BE2C (cell line): ENCODE data around the gene FAM217B.

Experiments used
- DNase-seq: peaks from one replicate; pipeline ENCODE4 v3.0.0-alpha.2; 2020
- H3K27me3 ChIP-seq: fragments of 250-450 bp; sonication (Bioruptor Pico); 2 replicates; pipeline ENCODE4 v1.5.1; 2020; ENCODE audit warnings: mild to moderate bottlenecking
- H3K36me3 ChIP-seq: fragments of 250-450 bp; sonication (Bioruptor Pico); 2 replicates; pipeline ENCODE4 v1.5.1; 2020; ENCODE audit warnings: mild to moderate bottlenecking
- H3K4me1 ChIP-seq: fragments of 250-450 bp; sonication (Bioruptor Pico); 2 replicates; pipeline ENCODE4 v1.5.1; 2020
- H3K4me3 ChIP-seq: 2 replicates; pipeline ENCODE4 v1.5.1; 2011; ENCODE audit warnings: low read depth, low read length
- H3K9me3 ChIP-seq: fragments of 250-450 bp; sonication (Bioruptor Pico); 2 replicates; pipeline ENCODE4 v1.5.1; 2020
- TF ChIP-seq, protein P1 (sequence below): IDR thresholded peaks from 2 replicates; pipeline ENCODE4 v1.5.1; 2012; ENCODE audit warnings: mild to moderate bottlenecking, low read depth, low read length

Gene FAM217B

DNA sequence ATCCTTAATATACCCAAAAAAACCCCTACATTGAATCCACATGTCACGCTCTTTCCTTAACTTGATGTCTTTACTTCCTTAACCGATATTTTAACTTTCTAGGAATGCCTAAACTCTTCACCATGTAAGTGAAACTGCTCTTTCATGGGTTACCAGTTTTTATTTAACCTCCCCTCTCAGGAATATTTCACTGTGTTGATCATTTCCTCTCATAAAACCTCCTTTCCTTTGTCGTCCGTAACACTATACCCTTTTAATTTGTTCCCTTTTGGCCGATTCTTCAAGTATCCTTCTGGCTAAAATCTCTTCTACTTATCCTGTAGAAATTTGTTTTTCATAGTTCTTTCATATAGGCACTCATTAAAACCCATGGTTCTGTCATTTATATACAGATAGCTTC lies 31.3 kb upstream of the FAM217B start:
- no peaks in the 10 kb centered on the region for H3K4me1 ChIP-seq

DNA sequence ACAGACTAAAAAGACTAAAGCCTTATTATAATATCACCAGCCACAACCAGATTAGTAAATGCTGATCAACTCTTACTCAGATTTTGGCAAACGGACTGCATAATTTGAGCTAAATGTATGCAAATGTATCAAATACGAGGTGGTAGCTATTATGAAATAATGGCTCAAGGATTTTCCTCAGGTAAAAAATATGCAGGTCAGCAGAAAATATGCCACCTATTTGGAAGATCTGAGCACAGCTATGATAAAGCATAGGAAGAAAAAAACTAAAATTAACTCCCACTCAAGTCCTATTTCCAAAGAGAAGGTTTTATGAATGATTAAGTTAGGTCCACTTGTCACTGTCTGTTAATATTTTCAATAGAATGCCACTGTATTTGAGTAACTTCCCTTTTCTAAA lies 29.1 kb upstream of the FAM217B start:
- H3K9me3 ChIP-seq = no peaks in the 10 kb centered on the region
- no peaks in the 10 kb centered on the region for H3K36me3 ChIP-seq
- H3K27me3 ChIP-seq = peaks cover 3% of the 10 kb centered on the region
- H3K4me3 ChIP-seq = no peak overlapping the region
- TF ChIP-seq, protein P1, sequence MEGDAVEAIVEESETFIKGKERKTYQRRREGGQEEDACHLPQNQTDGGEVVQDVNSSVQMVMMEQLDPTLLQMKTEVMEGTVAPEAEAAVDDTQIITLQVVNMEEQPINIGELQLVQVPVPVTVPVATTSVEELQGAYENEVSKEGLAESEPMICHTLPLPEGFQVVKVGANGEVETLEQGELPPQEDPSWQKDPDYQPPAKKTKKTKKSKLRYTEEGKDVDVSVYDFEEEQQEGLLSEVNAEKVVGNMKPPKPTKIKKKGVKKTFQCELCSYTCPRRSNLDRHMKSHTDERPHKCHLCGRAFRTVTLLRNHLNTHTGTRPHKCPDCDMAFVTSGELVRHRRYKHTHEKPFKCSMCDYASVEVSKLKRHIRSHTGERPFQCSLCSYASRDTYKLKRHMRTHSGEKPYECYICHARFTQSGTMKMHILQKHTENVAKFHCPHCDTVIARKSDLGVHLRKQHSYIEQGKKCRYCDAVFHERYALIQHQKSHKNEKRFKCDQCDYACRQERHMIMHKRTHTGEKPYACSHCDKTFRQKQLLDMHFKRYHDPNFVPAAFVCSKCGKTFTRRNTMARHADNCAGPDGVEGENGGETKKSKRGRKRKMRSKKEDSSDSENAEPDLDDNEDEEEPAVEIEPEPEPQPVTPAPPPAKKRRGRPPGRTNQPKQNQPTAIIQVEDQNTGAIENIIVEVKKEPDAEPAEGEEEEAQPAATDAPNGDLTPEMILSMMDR = no peak
- DNase-seq = no peak
- H3K4me1 ChIP-seq = no peaks in the 10 kb centered on the region

More for the DNA sequence above, 31.3 kb upstream of the FAM217B start:
- Histone ChIP-seq H3K36me3 (no peaks in the 10 kb centered on the region), H3K4me3 (no peak overlapping the region), H3K27me3 (peaks cover 3% of the 10 kb centered on the region), H3K9me3 (no peaks in the 10 kb centered on the region)
- no peak for DNase-seq
- TF ChIP-seq, protein P1 = no peak

DNA sequence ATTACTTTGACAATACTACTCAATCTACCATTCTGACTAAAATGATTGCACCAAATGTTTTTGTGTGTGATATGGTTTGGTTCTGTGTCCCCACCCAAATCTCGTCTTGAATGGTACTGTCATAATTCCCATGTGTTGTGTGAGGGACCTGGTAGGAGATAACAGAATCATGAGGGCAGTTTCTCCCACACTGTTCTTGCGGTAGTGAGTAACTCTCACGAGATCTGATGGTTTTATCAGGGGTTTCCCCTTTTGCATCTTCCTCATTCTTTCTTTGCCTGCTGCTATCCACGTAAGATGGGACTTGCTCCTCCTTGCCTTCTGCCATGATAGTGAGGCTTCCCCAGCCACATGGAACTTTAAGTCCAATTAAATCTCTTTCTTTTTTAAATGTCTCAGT lies 27.6 kb upstream of the FAM217B start:
- H3K36me3 ChIP-seq = no peaks in the 10 kb centered on the region
- peaks cover 3% of the 10 kb centered on the region for H3K27me3 ChIP-seq
- no peaks in the 10 kb centered on the region for H3K9me3 ChIP-seq
- H3K4me1 ChIP-seq = no peaks in the 10 kb centered on the region
- H3K4me3 ChIP-seq = no peak overlapping the region
- TF ChIP-seq, protein P1 = no peak
- no peak for DNase-seq

DNA sequence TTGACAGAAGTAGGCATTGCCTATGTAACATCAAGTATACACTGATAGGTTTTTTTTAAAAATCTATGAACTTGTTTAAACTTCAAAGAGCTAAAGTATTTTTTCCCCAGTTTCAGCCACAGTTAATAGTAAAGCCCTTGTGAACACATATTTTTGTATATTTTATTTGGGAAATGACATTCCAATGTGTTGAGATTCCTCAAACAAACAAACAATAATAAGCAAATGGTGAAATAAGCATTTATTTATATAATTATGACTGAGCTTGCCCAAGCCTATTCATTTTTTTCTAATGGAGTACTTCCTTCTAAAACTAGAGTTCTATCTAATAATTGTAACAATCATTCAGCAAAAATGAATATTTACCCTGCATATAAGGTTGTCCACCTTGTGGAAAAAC lies 19.2 kb upstream of the FAM217B start:
- no peak for DNase-seq
- H3K9me3 ChIP-seq = no peaks in the 10 kb centered on the region
- TF ChIP-seq, protein P1 = no peak
- H3K4me1 ChIP-seq = no peaks in the 10 kb centered on the region
- H3K27me3 ChIP-seq = peaks cover 3% of the 10 kb centered on the region; the same call in 1 of the 2 replicates
- H3K36me3 ChIP-seq = no peaks in the 10 kb centered on the region
- no peak overlapping the region for H3K4me3 ChIP-seq

DNA sequence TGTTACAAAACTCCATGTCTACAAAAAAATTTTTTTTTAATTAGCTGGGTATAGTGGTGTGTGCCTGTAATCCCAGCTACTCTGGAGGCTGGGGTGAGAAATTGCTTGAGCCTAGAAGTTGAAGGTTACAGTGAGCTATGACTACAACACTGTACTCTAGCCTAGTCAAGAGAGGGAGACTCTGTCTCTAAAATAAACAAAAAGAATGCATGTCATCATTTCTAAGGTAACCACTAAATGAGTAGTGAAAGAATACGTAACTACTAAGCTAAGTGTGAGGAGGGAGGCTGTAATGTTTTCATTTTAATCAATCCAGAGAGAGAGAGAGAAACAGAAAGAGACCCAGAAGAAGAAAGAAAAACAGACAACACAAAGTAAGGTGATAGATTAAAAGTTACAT lies 16.7 kb upstream of the FAM217B start:
- Histone ChIP-seq H3K4me1 (no peaks in the 10 kb centered on the region), H3K36me3 (no peaks in the 10 kb centered on the region), H3K9me3 (no peaks in the 10 kb centered on the region), H3K4me3 (no peak overlapping the region), H3K27me3 (peaks cover 3% of the 10 kb centered on the region; the same call in 1 of the 2 replicates)
- DNase-seq = no peak
- TF ChIP-seq, protein P1 = no peak

DNA sequence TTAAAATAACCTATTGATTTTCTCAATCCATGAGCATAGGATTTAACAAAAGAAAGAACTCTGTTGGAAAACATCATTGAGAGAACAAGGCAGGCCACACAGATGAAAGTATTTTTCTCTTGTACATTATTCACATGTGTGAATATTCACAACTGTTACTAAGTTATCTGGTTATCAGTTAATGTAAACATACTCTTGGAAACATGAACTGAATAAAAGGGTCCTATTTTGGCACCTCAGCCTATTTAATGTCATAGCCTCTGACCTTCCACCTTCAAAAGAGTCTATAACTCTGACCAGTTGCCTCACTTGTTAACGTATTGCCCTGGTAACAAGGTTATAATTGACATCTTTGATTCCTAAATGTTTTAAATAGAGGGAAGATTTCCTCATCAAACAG lies 14.8 kb upstream of the FAM217B start:
- no peak overlapping the region for H3K4me3 ChIP-seq
- H3K27me3 ChIP-seq = peaks cover 7% of the 10 kb centered on the region; the same call in 1 of the 2 replicates
- no peaks in the 10 kb centered on the region for H3K9me3 ChIP-seq
- no peaks in the 10 kb centered on the region for H3K4me1 ChIP-seq
- no peak for DNase-seq
- H3K36me3 ChIP-seq = no peaks in the 10 kb centered on the region
- TF ChIP-seq, protein P1 = no peak
